Measurements from ENCODE around the gene PPFIBP1. TPM values are rescaled to one million over a fixed set of nuclear protein-coding genes. Genes with fewer than 3 reads are reported as not detected.

The PPFIBP1 gene
- total and polyA plus RNA-seq, 4 donors: 13.6 to 150 (median 63.1) TPM

GRCh38 chr12:27615331-27615891, 91.4 kb downstream of the PPFIBP1 start:
- Histone ChIP-seq H3K4me1 (ENCODE audit: control insufficient read depth in 5 of 5, insufficient read depth in 5 of 5, low read length in 5 of 5) (peaks cover 5 to 55% (median 11%) of the 10 kb centered on the region in 5 donors), H3K27me3 (ENCODE audit: control insufficient read depth in 3 of 3, insufficient read depth in 3 of 3, low read length in 2 of 3) (no peaks in the 10 kb centered on the region), H3K27ac (ENCODE audit: low read depth in 1 of 2, low read length in 1 of 2) (peak overlapping the region in 1 of 2 donors; percentile 66), H3K36me3 (ENCODE audit: control insufficient read depth in 4 of 4, insufficient read depth in 4 of 4, low read length in 4 of 4) (no peaks in the 10 kb centered on the region), H3K9me3 (ENCODE audit: control insufficient read depth in 4 of 4, insufficient read depth in 3 of 4, low read length in 3 of 4) (no peaks in the 10 kb centered on the region), H3K9ac (ENCODE audit: insufficient read depth in 1 of 2, low read length in 2 of 2) (no peak overlapping the region), H3K4me3 (no peak overlapping the region)
- ATAC-seq (ENCODE audit: insufficient read depth, low FRiP score) (no peak), DNase-seq (no peak)
- TF ChIP-seq CTCF (IDR thresholded peaks at IDR 0.05; ENCODE audit: control extremely low read depth, extremely low read depth): no peak

DNA sequence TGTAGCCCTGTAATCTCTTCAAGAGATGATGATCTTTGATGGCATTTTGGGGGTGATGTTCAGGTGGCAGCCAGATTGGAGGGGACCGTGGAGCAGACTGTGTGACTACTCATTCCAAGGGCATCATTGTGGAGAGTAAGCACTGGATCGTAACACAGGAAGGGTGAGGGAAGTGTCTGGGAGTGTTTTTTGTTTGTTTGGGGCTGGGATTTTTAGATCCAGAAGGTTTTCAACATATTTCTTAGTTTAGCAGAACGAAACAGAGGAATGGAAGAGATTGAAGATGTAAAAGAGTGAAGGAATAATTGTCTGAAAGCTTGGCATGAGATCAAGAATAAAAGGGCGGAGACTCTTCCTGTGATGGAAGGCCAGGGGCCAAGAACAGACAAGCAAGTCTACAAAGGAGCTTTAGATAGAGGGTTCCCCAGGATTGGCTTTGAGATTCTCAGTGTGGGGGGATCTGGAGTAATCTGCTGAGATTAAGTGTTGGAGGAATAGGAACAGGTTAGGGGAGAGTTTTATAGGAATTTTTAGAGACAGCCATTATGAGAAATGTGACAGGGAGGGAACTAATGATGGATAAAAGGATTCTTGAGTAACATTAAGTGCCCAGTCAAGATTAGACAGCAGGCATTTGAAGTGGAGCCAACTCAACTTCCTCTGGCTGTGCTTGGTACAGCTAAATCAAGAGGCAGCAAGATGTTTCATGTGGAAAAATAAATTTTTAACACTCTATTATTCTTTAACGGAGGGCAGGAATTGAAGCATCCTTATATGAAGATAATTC, 92.5 kb downstream of the PPFIBP1 start:
- TF ChIP-seq CTCF (IDR thresholded peaks at IDR 0.05; ENCODE audit: control extremely low read depth, extremely low read depth): no peak
- no peak overlapping the region for H3K9ac ChIP-seq (ENCODE audit: insufficient read depth in 1 of 2, low read length in 2 of 2)
- 47 to 63% methylated on average over 5 of the region's 5 CpGs for WGBS, 2 donors
- H3K4me3 ChIP-seq: no peak overlapping the region
- H3K36me3 ChIP-seq (ENCODE audit: control insufficient read depth in 4 of 4, insufficient read depth in 4 of 4, low read length in 4 of 4): no peaks in the 10 kb centered on the region
- no peaks in the 10 kb centered on the region for H3K9me3 ChIP-seq (ENCODE audit: control insufficient read depth in 4 of 4, insufficient read depth in 3 of 4, low read length in 3 of 4)
- no peak for ATAC-seq (ENCODE audit: insufficient read depth, low FRiP score)
- peaks cover 4 to 45% (median 5%) of the 10 kb centered on the region in 5 donors for H3K4me1 ChIP-seq (ENCODE audit: control insufficient read depth in 5 of 5, insufficient read depth in 5 of 5, low read length in 5 of 5)
- H3K27ac ChIP-seq (ENCODE audit: low read depth in 1 of 2, low read length in 1 of 2): peak overlapping the region in 1 of 2 donors; percentile 1
- no peaks in the 10 kb centered on the region for H3K27me3 ChIP-seq (ENCODE audit: control insufficient read depth in 3 of 3, insufficient read depth in 3 of 3, low read length in 2 of 3)
- DNase-seq: peak in 1 of 3 donors; percentile 50

GRCh38 chr12:27618836-27619235, 94.8 kb downstream of the PPFIBP1 start:
- Histone ChIP-seq H3K27ac (ENCODE audit: low read depth in 1 of 2, low read length in 1 of 2) (no peak overlapping the region), H3K9ac (ENCODE audit: insufficient read depth in 1 of 2, low read length in 2 of 2) (no peak overlapping the region), H3K4me3 (no peak overlapping the region), H3K4me1 (ENCODE audit: control insufficient read depth in 5 of 5, insufficient read depth in 5 of 5, low read length in 5 of 5) (peaks cover 4 to 46% (median 8%) of the 10 kb centered on the region in 5 donors), H3K9me3 (ENCODE audit: control insufficient read depth in 4 of 4, insufficient read depth in 3 of 4, low read length in 3 of 4) (no peaks in the 10 kb centered on the region), H3K27me3 (ENCODE audit: control insufficient read depth in 3 of 3, insufficient read depth in 3 of 3, low read length in 2 of 3) (no peaks in the 10 kb centered on the region), H3K36me3 (ENCODE audit: control insufficient read depth in 4 of 4, insufficient read depth in 4 of 4, low read length in 4 of 4) (no peaks in the 10 kb centered on the region)
- no peak for TF ChIP-seq CTCF (IDR thresholded peaks at IDR 0.05; ENCODE audit: control extremely low read depth, extremely low read depth)
- DNase-seq: no peak
- WGBS, 2 donors: 83 to 89% methylated on average over 7 of the region's 7 CpGs
- ATAC-seq (ENCODE audit: insufficient read depth, low FRiP score): no peak

All from lung (tissue), 12 donors.